Skeletal muscle tissue (tissue), 4 donors: ENCODE data around the gene LSG1. TPM values are rescaled to one million over a fixed set of nuclear protein-coding genes. Genes with fewer than 3 reads are reported as not detected.

Experiments
- H3K27ac ChIP-seq: one replicate; pipeline ENCODE4 v1.7.0; 2013; ENCODE audit warnings: mild to moderate bottlenecking, low read depth, low read length, inconsistent platforms
- H3K27me3 ChIP-seq, 3 donors: one replicate each; pipeline ENCODE4 v1.7.0; 2013; ENCODE audit warnings: low read length in 3 of 3; ENCODE audit not compliant: control insufficient read depth in 3 of 3, insufficient read depth in 3 of 3
- H3K36me3 ChIP-seq, 3 donors: one replicate each; pipeline ENCODE4 v1.7.0; 2013; ENCODE audit warnings: low read length in 3 of 3; ENCODE audit not compliant: control insufficient read depth in 3 of 3, insufficient read depth in 3 of 3
- H3K4me1 ChIP-seq, 3 donors: one replicate each; pipeline ENCODE4 v1.7.0; 2013; ENCODE audit warnings: low read length in 3 of 3, mild to moderate bottlenecking in 3 of 3; ENCODE audit not compliant: control insufficient read depth in 3 of 3, insufficient read depth in 3 of 3
- H3K4me3 ChIP-seq, 3 donors: one replicate each; pipeline ENCODE4 v1.7.0; 2013; ENCODE audit warnings: low read length in 3 of 3
- H3K9ac ChIP-seq, 3 donors: one replicate each; pipeline ENCODE4 v1.7.0; 2013; ENCODE audit warnings: low read length in 3 of 3, mild to moderate bottlenecking in 3 of 3, moderate library complexity in 2 of 3, low read depth in 1 of 3
- H3K9me3 ChIP-seq, 3 donors: one replicate each; pipeline ENCODE4 v1.7.0; 2013; ENCODE audit warnings: low read length in 3 of 3; ENCODE audit not compliant: control insufficient read depth in 3 of 3
- total RNA-seq: library from RNA; depleted of rRNA; stranded (reverse); fragments of >200 nt; gene quantifications from one replicate; pipeline ENCODE4 v1.2.3, GENCODE V29; 2014
- donor health status: Osteomylitis.

LSG1 gene
- total RNA-seq, 1 donor from 2014 or later: 36.5 TPM

DNA sequence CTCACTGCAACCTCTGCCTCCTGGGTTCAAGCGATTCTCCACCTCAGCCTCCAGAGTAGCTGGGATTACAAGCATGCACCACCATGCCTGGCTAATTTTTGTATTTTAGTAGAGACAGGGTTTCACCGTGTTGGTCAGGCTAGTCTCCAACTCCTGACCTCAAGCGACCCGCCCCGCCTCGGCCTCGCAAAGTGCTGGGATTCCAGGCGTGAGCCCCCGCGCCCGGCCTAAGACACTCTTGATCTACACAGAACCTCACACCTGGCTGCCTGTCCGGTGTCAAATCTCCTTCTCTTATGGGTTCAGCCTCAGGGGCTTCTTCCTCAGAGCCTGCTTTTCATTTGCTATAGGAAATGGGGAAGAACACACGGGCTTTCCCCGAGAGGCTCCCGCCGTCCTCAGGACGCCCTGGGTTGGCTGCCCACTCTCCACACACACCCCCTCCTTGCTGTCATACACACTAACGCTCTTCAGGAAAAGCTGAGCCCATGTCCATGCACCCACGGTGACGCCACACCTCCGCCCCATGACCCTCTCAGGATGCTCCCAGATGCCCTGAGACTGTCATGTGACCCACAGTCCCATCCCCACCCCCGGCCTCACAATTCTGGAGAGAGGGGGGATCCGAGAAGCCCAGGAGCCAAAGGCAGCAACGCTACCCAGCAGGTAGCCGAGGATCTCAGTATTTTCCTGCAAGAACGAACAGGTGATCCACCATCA is 49.2 kb downstream of the LSG1 start:
- H3K27me3 ChIP-seq: no peaks in the 10 kb centered on the region
- no peak overlapping the region for H3K9ac ChIP-seq
- H3K27ac ChIP-seq: no peak overlapping the region
- H3K9me3 ChIP-seq: no peaks in the 10 kb centered on the region
- no peak overlapping the region for H3K4me3 ChIP-seq
- H3K36me3 ChIP-seq: peaks cover 2 to 4% (median 3%) of the 10 kb centered on the region in 3 donors
- H3K4me1 ChIP-seq: no peaks in the 10 kb centered on the region

DNA sequence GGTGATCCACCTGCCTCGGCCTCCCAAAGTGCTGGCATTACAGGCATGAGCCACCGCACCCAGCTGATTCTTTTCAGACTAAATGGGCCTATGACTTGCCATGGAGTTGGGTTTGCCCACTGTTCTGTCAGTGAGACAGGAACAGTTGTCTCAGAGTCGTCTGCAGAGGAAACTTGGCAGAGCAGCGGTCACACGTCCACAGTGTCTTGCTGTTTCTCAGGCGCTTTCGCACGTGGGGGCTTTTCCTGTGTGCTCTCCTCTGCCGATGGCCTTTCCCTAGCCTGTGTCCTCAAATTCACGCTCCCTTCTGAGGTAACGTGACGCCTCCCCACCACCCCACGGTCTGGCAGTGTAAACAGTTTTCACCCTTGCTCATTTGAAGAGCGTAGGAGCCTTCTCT is 50.0 kb downstream of the LSG1 start:
- Histone ChIP-seq H3K36me3 (peaks cover 2 to 4% (median 3%) of the 10 kb centered on the region in 3 donors), H3K9ac (no peak overlapping the region), H3K4me1 (no peaks in the 10 kb centered on the region), H3K27me3 (no peaks in the 10 kb centered on the region), H3K4me3 (no peak overlapping the region), H3K27ac (no peak overlapping the region), H3K9me3 (no peaks in the 10 kb centered on the region)

DNA sequence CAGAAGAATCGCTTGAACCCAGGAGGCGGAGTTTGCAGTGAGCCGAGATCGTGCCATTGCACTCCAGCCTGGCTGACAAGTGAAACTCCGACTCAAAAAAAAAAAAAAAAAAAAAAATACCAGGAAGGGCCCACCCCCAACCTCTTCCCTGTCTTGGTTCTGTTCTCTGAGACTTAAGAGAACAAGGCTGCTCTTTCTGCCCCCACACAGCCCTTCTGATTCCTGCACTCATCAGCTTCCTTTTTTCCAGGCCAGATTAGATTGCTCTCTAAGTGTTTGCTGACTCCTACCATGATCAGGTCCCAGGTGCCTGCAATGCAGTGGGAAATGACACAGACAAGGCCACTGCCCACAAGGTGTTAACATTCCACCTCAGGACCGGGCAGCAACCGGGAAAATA is 51.8 kb downstream of the LSG1 start:
- no peaks in the 10 kb centered on the region for H3K4me1 ChIP-seq
- peaks cover 0 to 5% (median 0%) of the 10 kb centered on the region in 3 donors for H3K36me3 ChIP-seq

DNA sequence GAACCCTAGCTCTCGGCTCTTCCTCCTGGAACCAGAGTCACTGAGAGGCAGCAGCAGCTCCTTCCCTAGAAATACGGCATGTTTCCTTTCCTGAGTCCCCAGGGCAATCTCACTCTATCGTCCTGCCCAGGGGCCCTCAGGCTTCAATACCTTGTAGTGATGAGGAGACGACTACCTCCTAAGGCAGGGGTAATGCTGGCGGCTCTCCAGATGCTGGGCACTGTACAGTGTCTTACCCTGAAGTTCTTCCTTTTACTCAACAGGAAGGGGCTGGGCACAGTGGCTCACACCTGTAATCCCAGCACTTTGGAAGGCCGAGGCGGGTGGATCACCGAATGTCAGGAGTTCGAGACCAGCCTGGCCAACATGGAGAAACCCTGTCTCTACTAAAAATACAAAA is 52.2 kb downstream of the LSG1 start:
- H3K4me3 ChIP-seq: no peak overlapping the region
- H3K4me1 ChIP-seq: no peaks in the 10 kb centered on the region
- no peaks in the 10 kb centered on the region for H3K27me3 ChIP-seq
- H3K27ac ChIP-seq: no peak overlapping the region
- H3K36me3 ChIP-seq: peaks cover 0 to 5% (median 0%) of the 10 kb centered on the region in 3 donors
- H3K9ac ChIP-seq: no peak overlapping the region
- no peaks in the 10 kb centered on the region for H3K9me3 ChIP-seq

More for the DNA sequence above, 51.8 kb downstream of the LSG1 start:
- Histone ChIP-seq H3K9ac (no peak overlapping the region), H3K9me3 (no peaks in the 10 kb centered on the region), H3K4me3 (no peak overlapping the region), H3K27ac (no peak overlapping the region), H3K27me3 (no peaks in the 10 kb centered on the region)

DNA sequence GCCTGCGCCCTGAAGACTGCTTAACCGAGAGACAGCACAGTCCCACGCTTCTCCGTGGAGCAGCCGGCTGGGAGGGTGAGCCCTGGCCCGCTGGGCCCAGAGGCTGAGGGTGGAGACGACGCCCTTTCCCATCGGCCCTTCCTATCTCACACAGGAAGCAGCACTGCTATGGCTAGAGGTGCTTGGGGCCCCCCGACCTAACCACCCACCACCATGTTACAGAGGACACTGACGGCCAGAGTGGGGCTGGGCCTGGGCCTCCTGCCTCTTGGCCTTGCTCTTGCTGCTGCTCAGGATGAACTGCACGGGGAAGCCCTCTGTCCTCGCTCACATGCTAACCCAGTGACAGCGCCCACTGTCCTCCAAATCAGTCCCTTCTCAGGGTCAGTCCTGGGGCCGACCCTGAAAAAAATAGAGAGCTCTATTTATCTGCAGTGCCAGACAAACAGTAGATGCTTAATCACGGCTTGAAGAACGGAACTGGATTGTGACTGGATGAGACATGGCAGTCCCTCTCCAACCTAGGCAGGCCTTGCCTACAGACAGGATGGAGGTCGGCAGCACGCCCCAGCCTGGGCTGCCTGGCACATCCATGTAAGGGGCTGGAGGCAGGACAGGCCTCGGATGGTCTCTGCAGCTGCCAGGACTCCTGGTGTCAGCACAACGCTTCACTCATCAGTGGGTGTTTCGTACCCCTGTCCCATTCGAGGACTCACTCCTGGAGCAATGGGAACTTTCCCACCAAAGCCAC is 53.0 kb downstream of the LSG1 start:
- Histone ChIP-seq H3K9me3 (no peaks in the 10 kb centered on the region), H3K4me1 (no peaks in the 10 kb centered on the region), H3K36me3 (peaks cover 0 to 5% (median 0%) of the 10 kb centered on the region in 3 donors), H3K9ac (peak overlapping the region in 1 of 3 donors; percentile 20), H3K27me3 (no peaks in the 10 kb centered on the region), H3K4me3 (no peak overlapping the region), H3K27ac (no peak overlapping the region)

DNA sequence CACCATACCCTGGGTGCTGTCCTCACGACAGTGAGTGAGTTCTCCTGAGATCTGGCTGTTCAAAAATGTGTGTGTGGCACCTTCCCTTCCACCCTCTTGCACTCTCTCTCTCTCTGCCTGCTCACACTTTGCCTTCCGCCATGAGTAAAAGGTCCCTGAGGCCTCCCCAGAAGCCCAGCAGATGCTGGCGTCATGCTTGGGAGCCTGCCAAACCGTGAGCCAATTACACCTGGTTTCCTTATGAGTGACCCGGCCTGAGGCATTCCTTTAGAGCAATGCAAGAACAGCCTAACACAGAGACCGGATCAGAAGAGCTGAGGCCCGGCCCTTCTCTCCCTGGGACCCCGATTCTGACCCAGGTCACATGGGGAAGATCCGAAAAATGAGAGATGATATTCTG is 54.2 kb downstream of the LSG1 start:
- H3K9ac ChIP-seq: no peak overlapping the region
- H3K9me3 ChIP-seq: no peaks in the 10 kb centered on the region
- H3K36me3 ChIP-seq: peaks cover 0 to 2% (median 0%) of the 10 kb centered on the region in 3 donors
- H3K4me1 ChIP-seq: no peaks in the 10 kb centered on the region
- H3K27me3 ChIP-seq: no peaks in the 10 kb centered on the region
- no peak overlapping the region for H3K27ac ChIP-seq
- H3K4me3 ChIP-seq: no peak overlapping the region

DNA sequence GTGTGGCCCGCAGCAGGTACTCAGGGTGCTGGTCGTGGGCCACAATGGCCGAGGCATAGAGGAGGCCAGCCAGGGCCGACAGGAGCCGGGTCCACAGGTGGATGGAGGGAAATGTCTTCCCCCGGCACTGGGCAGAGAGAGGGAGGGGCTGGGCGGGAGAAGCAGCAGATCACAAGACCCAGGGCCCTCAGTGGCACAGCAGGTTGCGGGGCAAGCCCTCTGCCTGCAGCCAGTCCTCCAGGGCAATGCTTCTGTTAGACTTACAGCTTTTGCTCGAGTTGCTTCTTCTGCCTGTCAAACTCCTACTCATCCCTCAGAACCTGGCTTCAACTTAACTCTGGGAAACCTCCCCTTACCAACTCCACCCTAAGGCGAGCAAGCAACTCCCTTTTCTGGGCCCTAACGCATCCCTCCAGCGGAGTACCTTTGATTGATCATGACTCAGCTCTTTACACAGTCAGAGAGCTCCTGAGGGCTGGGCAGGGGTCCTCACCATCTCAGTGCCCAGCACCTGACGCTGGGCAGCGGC is 54.8 kb downstream of the LSG1 start:
- Histone ChIP-seq H3K27ac (no peak overlapping the region), H3K9ac (no peak overlapping the region), H3K9me3 (no peaks in the 10 kb centered on the region), H3K4me3 (no peak overlapping the region), H3K36me3 (peaks cover 0 to 2% (median 0%) of the 10 kb centered on the region in 3 donors), H3K4me1 (no peaks in the 10 kb centered on the region), H3K27me3 (no peaks in the 10 kb centered on the region)

DNA sequence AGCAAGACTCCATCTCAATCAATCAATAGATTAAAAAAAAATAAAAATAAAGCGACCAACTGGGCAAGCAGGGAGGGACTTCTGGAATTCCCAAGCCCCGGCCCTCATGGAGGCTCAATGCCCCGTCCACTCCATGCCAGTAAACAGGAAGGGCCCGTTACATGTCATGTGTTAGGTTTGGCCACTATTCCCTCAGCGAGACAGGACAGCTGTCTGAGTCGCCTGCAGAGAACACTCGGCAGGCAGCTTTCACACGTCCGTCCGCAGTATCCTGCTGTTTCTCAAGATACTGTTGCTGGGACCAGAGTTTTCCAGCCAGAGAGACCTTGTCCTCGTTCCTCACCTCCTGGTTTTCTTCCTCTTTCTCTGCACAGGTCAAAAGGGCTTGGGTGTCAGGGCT is 56.8 kb downstream of the LSG1 start:
- no peak overlapping the region for H3K9ac ChIP-seq

DNA sequence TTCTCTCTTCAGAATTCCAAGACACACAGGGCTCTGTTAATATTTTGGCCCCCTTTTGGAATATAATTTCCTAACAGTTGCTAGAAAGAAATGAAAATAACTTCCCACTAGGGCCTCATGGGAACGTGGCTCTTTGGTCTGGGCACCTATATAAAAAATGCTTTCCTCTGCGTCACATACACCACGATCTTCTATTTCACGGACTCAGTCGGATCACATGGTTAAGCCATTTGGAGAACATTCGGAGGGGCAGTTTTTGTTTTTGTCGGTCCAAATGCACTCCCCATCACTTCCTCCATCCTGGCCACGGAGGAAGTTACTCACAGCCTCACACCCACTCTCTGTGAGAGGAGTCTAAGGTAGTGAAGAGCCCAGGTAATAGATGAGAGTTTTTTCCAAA is 59.8 kb downstream of the LSG1 start:
- Histone ChIP-seq H3K9me3 (no peaks in the 10 kb centered on the region), H3K36me3 (peaks cover 0 to 2% (median 0%) of the 10 kb centered on the region in 3 donors), H3K4me1 (no peaks in the 10 kb centered on the region), H3K9ac (no peak overlapping the region), H3K4me3 (no peak overlapping the region), H3K27me3 (no peaks in the 10 kb centered on the region), H3K27ac (no peak overlapping the region)

More for the DNA sequence above, 56.8 kb downstream of the LSG1 start:
- H3K27me3 ChIP-seq: no peaks in the 10 kb centered on the region
- H3K9me3 ChIP-seq: no peaks in the 10 kb centered on the region
- no peak overlapping the region for H3K27ac ChIP-seq
- no peak overlapping the region for H3K4me3 ChIP-seq
- no peaks in the 10 kb centered on the region for H3K4me1 ChIP-seq
- peaks cover 0 to 2% (median 0%) of the 10 kb centered on the region in 3 donors for H3K36me3 ChIP-seq

DNA sequence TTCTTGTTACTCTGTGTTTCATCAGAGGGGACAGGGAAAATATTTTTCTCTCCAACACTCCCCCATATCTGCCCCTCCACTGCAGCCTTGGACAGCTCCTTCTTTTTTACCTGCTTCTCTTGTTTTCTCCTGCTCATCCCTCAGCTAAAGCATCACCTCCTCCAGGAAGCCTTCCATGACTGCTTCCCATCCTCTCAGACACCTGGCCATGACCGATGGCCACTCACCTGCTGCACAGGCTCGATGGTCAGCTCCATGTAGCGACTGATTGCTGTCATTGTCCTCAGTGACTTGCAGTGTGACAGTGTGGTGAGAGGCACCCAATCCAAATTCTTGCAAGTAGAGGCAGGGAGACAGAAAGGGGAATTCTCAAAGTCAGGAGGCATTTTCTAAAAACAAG is 61.3 kb downstream of the LSG1 start:
- Histone ChIP-seq H3K36me3 (peaks cover 0 to under 1% (median 0%) of the 10 kb centered on the region in 3 donors), H3K27me3 (no peaks in the 10 kb centered on the region), H3K9me3 (no peaks in the 10 kb centered on the region), H3K4me3 (no peak overlapping the region), H3K9ac (no peak overlapping the region), H3K4me1 (no peaks in the 10 kb centered on the region), H3K27ac (no peak overlapping the region)
